Esophagus muscularis mucosa (tissue), 4 donors: ENCODE data around the gene ASTN2. TPM values are rescaled to one million over a fixed set of nuclear protein-coding genes. Genes with fewer than 3 reads are reported as not detected.

Source experiments
- DNase-seq: peaks from one replicate; pipeline ENCODE4 v3.0.0-alpha.2; 2017; ENCODE audit errors: extremely low spot score
- H3K27ac ChIP-seq, 4 donors: fragments of 200-600 bp; sonication (generic); replicated peaks in 1 of 4; 1 replicate in 3 of 4; 2 replicates in 1 of 4; pipeline ENCODE4 v1.5.1; 2016 to 2019; ENCODE audit warnings: mild to moderate bottlenecking in 1 of 4
- H3K27me3 ChIP-seq, 4 donors: fragments of 200-600 bp; sonication (generic); one replicate each; pipeline versions ENCODE4 v1.5.1 to v1.6.0; 2016 to 2019
- H3K36me3 ChIP-seq, 4 donors: fragments of 200-600 bp; sonication (generic); one replicate each; pipeline ENCODE4 v1.5.1; 2016 to 2019
- H3K4me1 ChIP-seq, 4 donors: fragments of 200-600 bp; sonication (generic); one replicate each; pipeline ENCODE4 v1.5.1; 2016 to 2019
- H3K4me3 ChIP-seq, 4 donors: fragments of 200-600 bp; sonication (generic); 1 replicate in 2 of 4; 2 replicates in 2 of 4; pipeline ENCODE4 v1.5.1; 2016 to 2019; ENCODE audit warnings: mild to moderate bottlenecking in 4 of 4, moderate library complexity in 1 of 4
- H3K9me3 ChIP-seq, 4 donors: fragments of 200-600 bp; sonication (generic); 1 replicate in 3 of 4; 2 replicates in 1 of 4; pipeline ENCODE4 v1.5.1; 2016 to 2019
- CTCF ChIP-seq, 3 experiments: fragments of 200-600 bp in 2 of 3; fragments of 450-650 bp in 1 of 3; sonication (generic) in 2 of 3; IDR thresholded peaks; one replicate each; pipeline ENCODE4 v1.5.1; 2017 to 2019; ENCODE audit warnings: antibody characterized with exemption in 3 of 3, mild to moderate bottlenecking in 2 of 3, moderate library complexity in 1 of 3
- EP300 ChIP-seq: sonication (generic); formaldehyde crosslinking; IDR thresholded peaks from one replicate; pipeline ENCODE4 v1.6.1; 2017; ENCODE audit warnings: antibody characterized with exemption
- POLR2A ChIP-seq: fragments of 450-650 bp; IDR thresholded peaks from one replicate; pipeline ENCODE4 v1.6.1; 2017; ENCODE audit warnings: antibody characterized with exemption, moderate library complexity, mild to moderate bottlenecking, low read depth
- POLR2AphosphoS5 ChIP-seq, 2 donors: sonication (generic); formaldehyde crosslinking; IDR thresholded peaks; one replicate each; pipeline ENCODE4 v1.6.1; 2017; ENCODE audit warnings: antibody characterized with exemption in 2 of 2
- WGBS: methylation state at CpG from one replicate; pipeline ENCODE4 v1.1.5; 2018; 5-methylcytosine and 5-hydroxymethylcytosine counted together
- intact Hi-C: fragments of 100-400 bp; cut with DNase I; formaldehyde crosslinking; loops from one replicate; pipeline ENCODE4 v1.15.1; 2023
- total RNA-seq, 4 donors: library from RNA; depleted of rRNA; stranded (reverse); fragments of >200 nt; gene quantifications; one replicate each; pipeline versions ENCODE4 v1.1.0 to v1.2.1, GENCODE V29; 2016

Gene ASTN2
- total RNA-seq, 4 donors from 2014 or later, result 4.2 to 6.9 (median 5.5) TPM

- Histone ChIP-seq H3K27me3 (no peaks in the 10 kb centered on the region), H3K4me3 (no peak overlapping the region), H3K36me3 (no peaks in the 10 kb centered on the region), H3K4me1 (peaks cover 0 to 3% (median 0%) of the 10 kb centered on the region in 4 donors), H3K27ac (no peak overlapping the region), H3K9me3 (no peaks in the 10 kb centered on the region)
- WGBS, result 99% methylated on average over 3 of the region's 3 CpGs
- intact Hi-C loops, result no loop called here
- DNase-seq, result no peak
- no peak for TF ChIP-seq CTCF (IDR thresholded peaks at IDR 0.05)
- TF ChIP-seq POLR2AphosphoS5 (IDR thresholded peaks at IDR 0.05), result no peak
- TF ChIP-seq POLR2A, result no peak
- no peak for TF ChIP-seq EP300
Observed at GRCh38 chr9:116626762-116627161, 788.1 kb downstream of the ASTN2 start.

GRCh38 chr9:116623715-116624114 lies 791.1 kb downstream of the ASTN2 start:
- TF ChIP-seq POLR2AphosphoS5 (IDR thresholded peaks at IDR 0.05) (no peak), POLR2A (no peak), EP300 (no peak), CTCF (IDR thresholded peaks at IDR 0.05) (no peak)
- Histone ChIP-seq H3K36me3 (no peaks in the 10 kb centered on the region), H3K27ac (peak overlapping the region in 1 of 4 donors; percentile 20), H3K4me3 (no peak overlapping the region), H3K4me1 (peaks cover 0 to 5% (median 1%) of the 10 kb centered on the region in 4 donors), H3K27me3 (no peaks in the 10 kb centered on the region), H3K9me3 (no peaks in the 10 kb centered on the region)
- no peak for DNase-seq
- WGBS, result 82% methylated on average over 4 of the region's 4 CpGs
- intact Hi-C loops, result no loop called here

- 93% methylated on average over 3 of the region's 3 CpGs for WGBS
- H3K9me3 ChIP-seq, result no peaks in the 10 kb centered on the region
- intact Hi-C loops, result no loop called here
- peaks cover 0 to 5% (median 0%) of the 10 kb centered on the region in 4 donors for H3K4me1 ChIP-seq
- TF ChIP-seq POLR2AphosphoS5 (IDR thresholded peaks at IDR 0.05), result no peak
- no peak for TF ChIP-seq EP300
- no peak for TF ChIP-seq CTCF (IDR thresholded peaks at IDR 0.05)
- no peak for TF ChIP-seq POLR2A
- DNase-seq, result no peak
- H3K27ac ChIP-seq, result no peak overlapping the region
- H3K4me3 ChIP-seq, result no peak overlapping the region
- peaks cover 0 to 6% (median 0%) of the 10 kb centered on the region in 4 donors for H3K36me3 ChIP-seq
- no peaks in the 10 kb centered on the region for H3K27me3 ChIP-seq
Observed at GRCh38 chr9:116617389-116617788, 797.5 kb downstream of the ASTN2 start.

GRCh38 chr9:116616304-116616914 lies 798.4 kb downstream of the ASTN2 start:
- no peak for DNase-seq
- WGBS, result 90% methylated on average over 5 of the region's 5 CpGs
- Histone ChIP-seq H3K27ac (no peak overlapping the region), H3K9me3 (no peaks in the 10 kb centered on the region), H3K4me3 (no peak overlapping the region), H3K27me3 (no peaks in the 10 kb centered on the region), H3K36me3 (peaks cover 0 to 6% (median 0%) of the 10 kb centered on the region in 4 donors), H3K4me1 (peaks cover 0 to 2% (median 0%) of the 10 kb centered on the region in 4 donors)
- TF ChIP-seq CTCF (IDR thresholded peaks at IDR 0.05), result no peak
- TF ChIP-seq POLR2AphosphoS5 (IDR thresholded peaks at IDR 0.05), result no peak
- no peak for TF ChIP-seq POLR2A
- no peak for TF ChIP-seq EP300
- intact Hi-C loops, result no loop called here

GRCh38 chr9:116608064-116608463 lies 806.8 kb downstream of the ASTN2 start:
- WGBS, result 90% methylated on average over 1 of the region's 1 CpG

More at GRCh38 chr9:116608064-116608463, 806.8 kb downstream of the ASTN2 start:
- Histone ChIP-seq H3K4me1 (no peaks in the 10 kb centered on the region), H3K4me3 (no peak overlapping the region), H3K27ac (no peak overlapping the region), H3K9me3 (no peaks in the 10 kb centered on the region), H3K36me3 (peaks cover 0 to 3% (median 0%) of the 10 kb centered on the region in 4 donors), H3K27me3 (no peaks in the 10 kb centered on the region)
- DNase-seq, result no peak
- intact Hi-C loops, result no loop called here
- TF ChIP-seq POLR2A (no peak), EP300 (no peak), POLR2AphosphoS5 (IDR thresholded peaks at IDR 0.05) (no peak), CTCF (IDR thresholded peaks at IDR 0.05) (no peak)
